ENCODE measurements around the gene FDX1.

The FDX1 gene

DNA sequence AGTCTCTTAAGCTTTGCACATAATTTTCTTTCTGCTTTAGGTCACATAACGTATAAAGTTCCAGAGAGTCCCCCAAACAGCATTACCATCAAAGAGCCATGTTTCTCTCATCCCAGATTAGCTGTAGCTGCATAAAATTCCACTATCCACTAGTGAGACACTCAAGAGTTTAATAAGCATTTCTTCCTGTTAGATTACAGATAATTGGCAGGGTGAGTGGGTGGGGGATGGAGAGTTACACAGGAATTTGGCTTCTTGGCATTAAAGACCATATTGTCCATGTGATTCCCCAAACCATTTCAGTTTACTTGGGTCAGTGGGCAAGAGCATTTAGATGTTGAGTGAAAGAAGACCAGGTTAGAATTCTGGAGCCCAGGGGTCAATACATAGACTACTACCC lies 82.3 kb downstream of the FDX1 start:
- DNase-seq: no peak

DNA sequence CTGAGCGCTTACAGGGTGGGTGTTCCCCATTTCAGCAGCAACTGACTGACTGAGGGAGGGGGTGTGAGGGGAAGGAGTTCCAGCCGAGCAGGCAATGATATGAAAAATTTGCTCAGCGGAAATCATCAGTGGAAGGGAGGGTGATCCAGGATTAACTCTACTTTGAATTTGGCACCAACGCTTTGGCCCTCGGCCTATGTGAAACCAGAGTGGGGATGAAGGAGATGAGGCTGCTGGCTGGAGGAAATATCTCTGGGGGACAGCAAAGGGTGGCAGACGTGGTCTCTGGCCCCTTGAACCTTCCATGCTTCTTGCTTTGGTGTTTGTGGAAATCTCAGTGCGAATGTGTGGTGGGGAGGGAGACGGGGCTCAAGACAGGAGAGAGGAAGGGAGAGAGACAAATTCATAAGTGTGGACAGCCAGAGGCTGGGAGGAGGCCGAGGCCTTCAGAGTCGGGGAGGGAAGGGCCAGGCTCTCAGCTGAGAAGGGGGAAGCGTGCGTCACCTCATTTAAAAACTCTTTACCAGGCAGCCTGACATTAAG lies 83.6 kb downstream of the FDX1 start:
- no peak for DNase-seq

DNA sequence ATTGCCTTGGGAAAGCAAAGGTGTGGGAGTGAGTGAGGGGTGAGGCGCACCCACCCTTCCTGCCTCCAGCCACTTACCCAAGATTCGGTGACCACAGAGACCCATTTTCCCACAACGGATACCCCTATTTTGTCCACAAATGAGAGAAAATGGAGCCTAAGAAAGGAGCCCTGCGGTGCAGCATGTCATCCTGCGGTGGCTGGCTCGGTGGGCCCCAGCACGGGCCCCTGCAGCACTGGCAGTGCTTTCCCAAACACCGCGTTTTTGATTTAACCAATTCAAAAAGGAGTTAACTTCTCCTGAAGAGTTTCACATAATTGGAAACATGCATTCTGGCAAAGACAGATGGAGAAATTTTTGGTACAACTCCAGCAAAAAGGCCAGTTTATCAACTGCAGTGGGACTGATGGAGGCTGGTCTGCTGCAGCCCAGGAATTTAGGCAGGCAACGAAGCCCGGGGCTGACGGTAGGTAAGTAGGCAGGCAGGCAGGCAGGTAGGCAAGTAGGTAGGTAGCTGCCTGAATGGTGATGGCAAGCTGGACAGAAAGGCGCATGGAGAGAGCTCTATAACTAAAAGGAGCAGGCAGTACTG lies 84.2 kb downstream of the FDX1 start:
- no peak for DNase-seq
